ENCODE data around the gene AATK.
"Not testable (repeated sequence)": the region's sequence is repeated elsewhere in the genome, so short reads cannot be mapped to it uniquely, and the experiment has no call there.

The AATK gene

GRCh38 chr17:81159611-81160265, 6.3 kb downstream of the AATK start:
- POLR2A ChIA-PET = interaction anchor here (0.7 kb wide), 1 partner anchor 72 kb away, joined by 3 read pairs; no protein-coding TSS in a partner anchor
- no peak overlapping the region for H3K4me3 ChIP-seq (ENCODE audit: low read depth, low read length)
- no peak for TF ChIP-seq CTCF (IDR thresholded peaks at IDR 0.05; ENCODE audit: insufficient read depth, low read length, missing control alignments)
- CTCF ChIA-PET = no interaction called here
- DNase-seq (ENCODE audit: low read depth, low spot score) = no peak

GRCh38 chr17:81158688-81159590, 7.1 kb downstream of the AATK start:
- H3K4me3 ChIP-seq (ENCODE audit: low read depth, low read length) = no peak overlapping the region
- POLR2A ChIA-PET = interaction anchor here (0.7 kb wide), 1 partner anchor 73 kb away, joined by 3 read pairs; no protein-coding TSS in a partner anchor
- no peak for TF ChIP-seq CTCF (IDR thresholded peaks at IDR 0.05; ENCODE audit: insufficient read depth, low read length, missing control alignments)
- no peak for DNase-seq (ENCODE audit: low read depth, low spot score)
- CTCF ChIA-PET = interaction anchor here (0.9 kb wide), 1 partner anchor 32 kb away, joined by 3 read pairs; no protein-coding TSS in a partner anchor

- POLR2A ChIA-PET = no interaction called here
- H3K4me3 ChIP-seq (ENCODE audit: low read depth, low read length) = no peak overlapping the region
- CTCF ChIA-PET = interaction anchor here (0.9 kb wide), 1 partner anchor 32 kb away, joined by 3 read pairs; no protein-coding TSS in a partner anchor
- no peak for DNase-seq (ENCODE audit: low read depth, low spot score)
- no peak for TF ChIP-seq CTCF (IDR thresholded peaks at IDR 0.05; ENCODE audit: insufficient read depth, low read length, missing control alignments)
Measured at GRCh38 chr17:81157848-81158687, 8.0 kb downstream of the AATK start.

- no peak for DNase-seq (ENCODE audit: low read depth, low spot score)
- CTCF ChIA-PET = no interaction called here
- no peak for TF ChIP-seq CTCF (IDR thresholded peaks at IDR 0.05; ENCODE audit: insufficient read depth, low read length, missing control alignments)
- POLR2A ChIA-PET = no interaction called here
- no peak overlapping the region for H3K4me3 ChIP-seq (ENCODE audit: low read depth, low read length)
Measured at GRCh38 chr17:81156866-81157805, 8.9 kb downstream of the AATK start.

- POLR2A ChIA-PET = no interaction called here
- TF ChIP-seq CTCF (IDR thresholded peaks at IDR 0.05; ENCODE audit: insufficient read depth, low read length, missing control alignments) = no peak
- H3K4me3 ChIP-seq (ENCODE audit: low read depth, low read length) = no peak overlapping the region
- CTCF ChIA-PET = no interaction called here
- DNase-seq (ENCODE audit: low read depth, low spot score) = no peak
Measured at GRCh38 chr17:81154961-81155360, 11.1 kb downstream of the AATK start.

GRCh38 chr17:81154016-81154415, 12.0 kb downstream of the AATK start:
- POLR2A ChIA-PET; H3K4me3 ChIP-seq (ENCODE audit: low read depth, low read length); DNase-seq (ENCODE audit: low read depth, low spot score): not testable (repeated sequence)
- CTCF ChIA-PET = interaction anchor here (3.0 kb wide), 1 partner anchor 11 kb away, joined by 25 read pairs; no protein-coding TSS in a partner anchor
